GM23248 (cell line): ENCODE measurements around the gene PPHLN1.

Experiments used
- EZH2 ChIP-seq: fragments of 200-600 bp; sonication (generic); IDR thresholded peaks from 2 replicates; pipeline ENCODE4 v1.6.1; 2018; ENCODE audit warnings: antibody characterized with exemption, mild to moderate bottlenecking; ENCODE audit not compliant: insufficient read depth, poor library complexity, severe bottlenecking
- EZH2phosphoT487 ChIP-seq: fragments of 200-600 bp; sonication (generic); IDR thresholded peaks from 2 replicates; pipeline ENCODE4 v1.6.1; 2018; ENCODE audit warnings: antibody characterized with exemption, moderate library complexity, mild to moderate bottlenecking, low read depth; ENCODE audit not compliant: insufficient read depth

DNA sequence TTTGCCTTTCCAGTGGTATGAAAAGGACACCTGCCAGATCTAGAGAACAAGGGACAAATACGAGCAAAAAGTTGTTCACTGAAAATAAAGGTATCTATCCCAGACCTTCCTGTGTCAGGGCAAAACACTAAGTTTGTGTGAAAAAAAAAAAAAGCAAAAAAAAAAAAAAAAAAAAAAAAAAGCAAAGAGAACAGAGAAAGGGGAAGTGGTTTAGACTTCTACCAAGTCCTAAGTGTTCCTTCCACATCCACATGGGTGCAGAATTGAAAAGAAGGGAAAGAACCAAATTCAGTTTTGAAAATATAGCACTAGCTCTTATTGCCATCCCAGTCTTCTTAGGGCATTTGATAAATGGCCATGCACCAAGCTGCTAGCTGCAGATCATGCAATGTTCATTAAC is 41.8 kb upstream of the PPHLN1 start:
- no peak for TF ChIP-seq EZH2phosphoT487
- TF ChIP-seq EZH2, result no peak
